ENCODE measurements around the gene PRDM8.

Gene PRDM8

GRCh38 chr4:80215449-80216052 is 18.2 kb downstream of the PRDM8 start:
- TF ChIP-seq, protein P1, sequence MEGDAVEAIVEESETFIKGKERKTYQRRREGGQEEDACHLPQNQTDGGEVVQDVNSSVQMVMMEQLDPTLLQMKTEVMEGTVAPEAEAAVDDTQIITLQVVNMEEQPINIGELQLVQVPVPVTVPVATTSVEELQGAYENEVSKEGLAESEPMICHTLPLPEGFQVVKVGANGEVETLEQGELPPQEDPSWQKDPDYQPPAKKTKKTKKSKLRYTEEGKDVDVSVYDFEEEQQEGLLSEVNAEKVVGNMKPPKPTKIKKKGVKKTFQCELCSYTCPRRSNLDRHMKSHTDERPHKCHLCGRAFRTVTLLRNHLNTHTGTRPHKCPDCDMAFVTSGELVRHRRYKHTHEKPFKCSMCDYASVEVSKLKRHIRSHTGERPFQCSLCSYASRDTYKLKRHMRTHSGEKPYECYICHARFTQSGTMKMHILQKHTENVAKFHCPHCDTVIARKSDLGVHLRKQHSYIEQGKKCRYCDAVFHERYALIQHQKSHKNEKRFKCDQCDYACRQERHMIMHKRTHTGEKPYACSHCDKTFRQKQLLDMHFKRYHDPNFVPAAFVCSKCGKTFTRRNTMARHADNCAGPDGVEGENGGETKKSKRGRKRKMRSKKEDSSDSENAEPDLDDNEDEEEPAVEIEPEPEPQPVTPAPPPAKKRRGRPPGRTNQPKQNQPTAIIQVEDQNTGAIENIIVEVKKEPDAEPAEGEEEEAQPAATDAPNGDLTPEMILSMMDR (IDR thresholded peaks at IDR 0.05), result peak; percentile 67

DNA sequence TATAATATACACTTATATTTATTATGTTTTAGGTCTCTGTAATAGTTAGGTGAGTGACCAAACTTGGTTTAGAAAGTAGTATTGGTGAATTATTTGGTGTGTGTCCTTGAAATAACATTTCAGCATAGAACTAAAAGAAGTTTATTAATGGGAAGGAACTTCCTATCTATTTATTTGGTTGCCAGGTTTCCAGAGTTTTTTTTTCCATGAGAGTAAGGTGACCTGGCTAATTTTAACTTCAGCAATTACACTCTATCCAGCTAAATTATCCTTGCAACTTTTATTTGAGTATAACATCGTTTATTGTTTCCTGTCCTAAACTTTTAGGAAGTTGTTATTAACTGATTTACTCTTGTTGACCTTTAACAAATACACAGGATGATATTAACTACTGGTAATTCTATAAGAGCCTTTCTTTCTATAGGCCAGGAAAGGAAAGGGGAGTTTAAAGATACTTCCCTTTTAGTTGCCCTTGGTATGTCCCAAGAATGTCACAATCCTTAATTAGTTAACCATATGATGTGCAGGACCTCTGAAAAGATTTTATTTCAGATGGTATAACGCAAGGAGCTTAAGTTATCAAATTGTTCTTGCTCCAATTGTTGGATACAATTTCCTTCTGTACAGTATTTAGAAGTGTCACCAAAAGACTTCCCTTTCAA is 18.9 kb downstream of the PRDM8 start:
- TF ChIP-seq, protein P1 (IDR thresholded peaks at IDR 0.05), result no peak

DNA sequence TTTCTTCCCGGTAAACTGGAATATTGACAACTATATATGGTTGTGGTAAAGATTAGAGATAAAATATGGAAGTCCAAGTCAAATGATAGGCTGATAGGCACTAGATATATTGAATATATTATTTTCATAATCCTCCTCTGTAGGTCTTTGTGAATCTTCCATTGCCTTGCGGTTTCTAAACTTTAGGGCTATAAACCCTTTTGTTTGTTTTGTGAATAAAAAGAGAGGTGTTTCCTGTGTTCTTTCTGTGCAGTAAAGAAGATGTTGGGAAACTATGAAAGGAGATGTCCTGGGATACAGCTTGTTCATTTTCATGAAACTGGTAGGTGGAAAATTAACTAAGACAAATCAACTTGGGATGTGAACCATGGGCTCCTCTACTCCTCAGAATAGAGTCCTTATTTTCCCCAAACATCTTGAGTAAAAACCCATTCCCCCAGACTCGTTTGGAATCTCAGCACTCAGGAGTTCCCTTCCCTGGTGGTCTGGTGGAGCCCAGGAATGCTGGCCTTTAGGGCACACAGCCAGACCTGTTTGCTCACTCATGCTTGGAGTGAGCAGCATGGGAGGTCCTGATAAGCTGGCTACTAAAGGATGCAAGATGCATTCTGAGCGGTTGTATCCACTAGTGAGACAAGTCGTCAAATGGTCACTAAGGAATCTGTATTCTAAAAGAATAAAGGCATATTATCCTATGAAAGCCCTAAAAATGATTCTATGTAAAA is 22.2 kb downstream of the PRDM8 start:
- TF ChIP-seq, protein P1 (IDR thresholded peaks at IDR 0.05), result no peak

DNA sequence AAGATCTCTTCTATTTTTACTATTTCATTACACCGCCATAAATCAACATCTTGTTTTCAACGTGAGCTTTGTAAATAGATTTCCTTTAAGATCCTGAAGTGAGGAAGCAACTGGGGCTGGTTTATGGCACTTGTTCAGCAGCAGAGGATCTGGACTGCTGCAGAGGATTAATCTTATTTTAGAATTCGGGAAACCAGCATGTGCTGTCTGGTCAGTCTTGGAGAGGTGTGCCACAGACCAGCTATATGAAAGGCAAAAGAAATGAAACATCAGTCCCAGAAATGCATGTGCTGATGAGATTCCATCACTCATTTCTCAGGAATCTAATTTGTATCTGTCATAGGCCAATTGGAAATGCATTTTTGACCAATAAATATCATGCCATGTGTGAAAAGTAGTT is 23.4 kb downstream of the PRDM8 start:
- TF ChIP-seq, protein P1 (IDR thresholded peaks at IDR 0.05), result no peak

DNA sequence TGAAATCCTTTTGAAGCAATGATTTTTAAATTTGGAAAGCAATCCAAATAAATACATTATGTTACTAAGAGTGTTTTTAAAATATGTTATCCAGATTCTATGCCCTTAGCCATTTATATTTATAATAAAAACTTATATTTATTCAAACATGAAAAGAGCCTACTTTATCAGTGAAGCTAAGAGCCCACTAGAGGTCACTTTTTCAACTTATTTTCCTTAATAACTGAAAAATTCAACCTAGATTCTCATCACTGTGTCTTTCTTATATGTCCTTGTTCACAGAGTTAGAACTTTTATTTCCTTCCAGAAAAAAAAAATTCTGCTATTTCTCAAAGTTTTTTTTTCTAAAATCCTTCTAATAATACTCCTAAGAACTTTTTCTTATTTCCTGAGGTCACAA is 23.9 kb downstream of the PRDM8 start:
- TF ChIP-seq, protein P1 (IDR thresholded peaks at IDR 0.05), result 0 out of 2 replicates have a peak, but pooled peaks have one; percentile 11

- TF ChIP-seq, protein P1 (IDR thresholded peaks at IDR 0.05), result no peak
Measured at GRCh38 chr4:80225595-80225994, 28.3 kb downstream of the PRDM8 start.

- TF ChIP-seq, protein P1 (IDR thresholded peaks at IDR 0.05), result no peak
Measured at GRCh38 chr4:80226094-80226493, 28.8 kb downstream of the PRDM8 start.
